Measurements from ENCODE around the gene NELFCD.

The NELFCD gene

GRCh38 chr20:59027741-59028320 is 46.8 kb downstream of the NELFCD start:
- Histone ChIP-seq H3K4me2 (ENCODE audit: low read length, poor library complexity, severe bottlenecking) (no peak overlapping the region), H2BK5ac (ENCODE audit: low read depth, low read length, poor library complexity, severe bottlenecking) (no peak overlapping the region), H2BK12ac (ENCODE audit: low read length in 2 of 2) (no peak overlapping the region), H3K36me3 (ENCODE audit: control insufficient read depth in 1 of 2, insufficient read depth in 2 of 2, low read depth in 1 of 2, low read length in 2 of 2) (peaks cover 24 to 74% of the 10 kb centered on the region in 2 experiments), H4K91ac (ENCODE audit: low read length) (no peak overlapping the region), H3K27ac (ENCODE audit: low read length, poor library complexity, severe bottlenecking) (no peak overlapping the region), H2BK15ac (ENCODE audit: low read depth, poor library complexity, severe bottlenecking) (no peak overlapping the region), H3K18ac (ENCODE audit: low read depth in 1 of 2, low read length in 2 of 2) (no peak overlapping the region), H2BK120ac (ENCODE audit: low read depth, low read length) (no peak overlapping the region), H3K9ac (ENCODE audit: low read length) (peak overlapping the region; percentile 91), H2AK5ac (ENCODE audit: low read length, severe bottlenecking) (no peak overlapping the region), H3K4me1 (ENCODE audit: control insufficient read depth, insufficient read depth, low read depth, low read length) (peaks cover 8% of the 10 kb centered on the region), H3K4me3 (ENCODE audit: insufficient read depth in 1 of 2, low read depth in 1 of 2, low read length in 2 of 2) (peak overlapping the region in 1 of 2 experiments; percentile 59), H4K8ac (ENCODE audit: low read length) (no peak overlapping the region), H3K14ac (ENCODE audit: low read length in 2 of 2) (no peak overlapping the region), H3K27me3 (ENCODE audit: control insufficient read depth in 1 of 2, insufficient read depth in 1 of 2, low read length in 2 of 2) (no peaks in the 10 kb centered on the region), H2AFZ (ENCODE audit: low read depth, low read length) (no peak overlapping the region), H3K9me3 (ENCODE audit: control insufficient read depth, low read length) (no peaks in the 10 kb centered on the region), H3K79me1 (replicated peaks; ENCODE audit: low read length, poor library complexity, severe bottlenecking) (peaks cover 9% of the 10 kb centered on the region), H3K4ac (ENCODE audit: low read depth in 1 of 2, low read length in 2 of 2) (no peak overlapping the region), H3K23ac (ENCODE audit: low read length in 2 of 2) (no peak overlapping the region)
- 51% methylated on average over 7 of the region's 8 CpGs for WGBS
- peak; percentile 47 for DNase-seq

GRCh38 chr20:59028812-59029211 is 47.8 kb downstream of the NELFCD start:
- Histone ChIP-seq H3K27me3 (ENCODE audit: control insufficient read depth in 1 of 2, insufficient read depth in 1 of 2, low read length in 2 of 2) (no peaks in the 10 kb centered on the region), H3K4me2 (ENCODE audit: low read length, poor library complexity, severe bottlenecking) (peak overlapping the region; percentile 0), H4K91ac (ENCODE audit: low read length) (no peak overlapping the region), H2BK12ac (ENCODE audit: low read length in 2 of 2) (no peak overlapping the region), H2AK5ac (ENCODE audit: low read length, severe bottlenecking) (no peak overlapping the region), H3K23ac (ENCODE audit: low read length in 2 of 2) (no peak overlapping the region), H3K27ac (ENCODE audit: low read length, poor library complexity, severe bottlenecking) (no peak overlapping the region), H3K18ac (ENCODE audit: low read depth in 1 of 2, low read length in 2 of 2) (no peak overlapping the region), H2BK120ac (ENCODE audit: low read depth, low read length) (no peak overlapping the region), H3K4me3 (ENCODE audit: insufficient read depth in 1 of 2, low read depth in 1 of 2, low read length in 2 of 2) (peak overlapping the region in 1 of 2 experiments; percentile 59), H3K9me3 (ENCODE audit: control insufficient read depth, low read length) (no peaks in the 10 kb centered on the region), H3K4ac (ENCODE audit: low read depth in 1 of 2, low read length in 2 of 2) (no peak overlapping the region), H3K36me3 (ENCODE audit: control insufficient read depth in 1 of 2, insufficient read depth in 2 of 2, low read depth in 1 of 2, low read length in 2 of 2) (peaks cover 19 to 69% of the 10 kb centered on the region in 2 experiments), H3K4me1 (ENCODE audit: control insufficient read depth, insufficient read depth, low read depth, low read length) (peaks cover 8% of the 10 kb centered on the region), H2BK15ac (ENCODE audit: low read depth, poor library complexity, severe bottlenecking) (no peak overlapping the region), H3K14ac (ENCODE audit: low read length in 2 of 2) (no peak overlapping the region), H4K8ac (ENCODE audit: low read length) (no peak overlapping the region), H3K79me1 (replicated peaks; ENCODE audit: low read length, poor library complexity, severe bottlenecking) (peaks cover 7% of the 10 kb centered on the region), H2BK5ac (ENCODE audit: low read depth, low read length, poor library complexity, severe bottlenecking) (no peak overlapping the region), H2AFZ (ENCODE audit: low read depth, low read length) (no peak overlapping the region), H3K9ac (ENCODE audit: low read length) (peak overlapping the region; percentile 91)
- DNase-seq, result no peak
- WGBS, result 52% methylated on average over 2 of the region's 2 CpGs

- H3K36me3 ChIP-seq (ENCODE audit: control insufficient read depth in 1 of 2, insufficient read depth in 2 of 2, low read depth in 1 of 2, low read length in 2 of 2), result peaks cover 12 to 69% of the 10 kb centered on the region in 2 experiments
- WGBS, result 94% methylated on average over 6 of the region's 7 CpGs
Observed at GRCh38 chr20:59030911-59031563, 50.0 kb downstream of the NELFCD start.

GRCh38 chr20:59031564-59032022 is 50.5 kb downstream of the NELFCD start:
- H3K79me1 ChIP-seq (replicated peaks; ENCODE audit: low read length, poor library complexity, severe bottlenecking), result peaks cover 5% of the 10 kb centered on the region
- peak overlapping the region; percentile 82 to 93 for H3K4me3 ChIP-seq (ENCODE audit: insufficient read depth in 1 of 2, low read depth in 1 of 2, low read length in 2 of 2)
- peak overlapping the region in 1 of 2 experiments; percentile 67 for H2BK12ac ChIP-seq (ENCODE audit: low read length in 2 of 2)
- H3K9me3 ChIP-seq (ENCODE audit: control insufficient read depth, low read length), result no peaks in the 10 kb centered on the region
- peak overlapping the region; percentile 43 for H2AFZ ChIP-seq (ENCODE audit: low read depth, low read length)
- peak overlapping the region; percentile 66 for H3K4me2 ChIP-seq (ENCODE audit: low read length, poor library complexity, severe bottlenecking)
- no peak overlapping the region for H2BK120ac ChIP-seq (ENCODE audit: low read depth, low read length)
- DNase-seq, result no peak
- H3K18ac ChIP-seq (ENCODE audit: low read depth in 1 of 2, low read length in 2 of 2), result peak overlapping the region; percentile 95 to 97
- H3K4me1 ChIP-seq (ENCODE audit: control insufficient read depth, insufficient read depth, low read depth, low read length), result peaks cover 8% of the 10 kb centered on the region
- peak overlapping the region; percentile 67 for H2BK15ac ChIP-seq (ENCODE audit: low read depth, poor library complexity, severe bottlenecking)
- H4K91ac ChIP-seq (ENCODE audit: low read length), result peak overlapping the region; percentile 99
- H4K8ac ChIP-seq (ENCODE audit: low read length), result peak overlapping the region; percentile 99
- peaks cover 15 to 69% of the 10 kb centered on the region in 2 experiments for H3K36me3 ChIP-seq (ENCODE audit: control insufficient read depth in 1 of 2, insufficient read depth in 2 of 2, low read depth in 1 of 2, low read length in 2 of 2)
- H3K27me3 ChIP-seq (ENCODE audit: control insufficient read depth in 1 of 2, insufficient read depth in 1 of 2, low read length in 2 of 2), result no peaks in the 10 kb centered on the region
- peak overlapping the region; percentile 47 to 94 for H3K14ac ChIP-seq (ENCODE audit: low read length in 2 of 2)
- no peak overlapping the region for H3K27ac ChIP-seq (ENCODE audit: low read length, poor library complexity, severe bottlenecking)
- H3K4ac ChIP-seq (ENCODE audit: low read depth in 1 of 2, low read length in 2 of 2), result peak overlapping the region; percentile 83 to 91
- 28% methylated on average over 12 of the region's 13 CpGs for WGBS
- peak overlapping the region; percentile 71 for H2BK5ac ChIP-seq (ENCODE audit: low read depth, low read length, poor library complexity, severe bottlenecking)
- H3K23ac ChIP-seq (ENCODE audit: low read length in 2 of 2), result peak overlapping the region in 1 of 2 experiments; percentile 99
- H2AK5ac ChIP-seq (ENCODE audit: low read length, severe bottlenecking), result peak overlapping the region; percentile 49
- H3K9ac ChIP-seq (ENCODE audit: low read length), result peak overlapping the region; percentile 91

More at GRCh38 chr20:59030911-59031563, 50.0 kb downstream of the NELFCD start:
- no peak overlapping the region for H2BK12ac ChIP-seq (ENCODE audit: low read length in 2 of 2)
- H3K27ac ChIP-seq (ENCODE audit: low read length, poor library complexity, severe bottlenecking), result no peak overlapping the region
- H3K4ac ChIP-seq (ENCODE audit: low read depth in 1 of 2, low read length in 2 of 2), result no peak overlapping the region
- peaks cover 8% of the 10 kb centered on the region for H3K4me1 ChIP-seq (ENCODE audit: control insufficient read depth, insufficient read depth, low read depth, low read length)
- H3K18ac ChIP-seq (ENCODE audit: low read depth in 1 of 2, low read length in 2 of 2), result no peak overlapping the region
- peak overlapping the region; percentile 91 for H3K9ac ChIP-seq (ENCODE audit: low read length)
- DNase-seq, result no peak
- peak overlapping the region; percentile 82 to 93 for H3K4me3 ChIP-seq (ENCODE audit: insufficient read depth in 1 of 2, low read depth in 1 of 2, low read length in 2 of 2)
- peak overlapping the region; percentile 66 for H3K4me2 ChIP-seq (ENCODE audit: low read length, poor library complexity, severe bottlenecking)
- H2BK15ac ChIP-seq (ENCODE audit: low read depth, poor library complexity, severe bottlenecking), result no peak overlapping the region
- no peak overlapping the region for H2BK120ac ChIP-seq (ENCODE audit: low read depth, low read length)
- H3K27me3 ChIP-seq (ENCODE audit: control insufficient read depth in 1 of 2, insufficient read depth in 1 of 2, low read length in 2 of 2), result no peaks in the 10 kb centered on the region
- peak overlapping the region; percentile 43 for H4K91ac ChIP-seq (ENCODE audit: low read length)
- H3K23ac ChIP-seq (ENCODE audit: low read length in 2 of 2), result no peak overlapping the region
- no peak overlapping the region for H3K14ac ChIP-seq (ENCODE audit: low read length in 2 of 2)
- H3K9me3 ChIP-seq (ENCODE audit: control insufficient read depth, low read length), result no peaks in the 10 kb centered on the region
- H2BK5ac ChIP-seq (ENCODE audit: low read depth, low read length, poor library complexity, severe bottlenecking), result no peak overlapping the region
- H3K79me1 ChIP-seq (replicated peaks; ENCODE audit: low read length, poor library complexity, severe bottlenecking), result peaks cover 3% of the 10 kb centered on the region
- H2AFZ ChIP-seq (ENCODE audit: low read depth, low read length), result no peak overlapping the region
- no peak overlapping the region for H4K8ac ChIP-seq (ENCODE audit: low read length)
- H2AK5ac ChIP-seq (ENCODE audit: low read length, severe bottlenecking), result no peak overlapping the region

Measured in mesenchymal stem cell (in vitro differentiated cells and primary cell).